ENCODE measurements around the gene MED27.
A peak's percentile ranks its signal among the peaks of the same experiment; 100 is the strongest.

Gene MED27

DNA sequence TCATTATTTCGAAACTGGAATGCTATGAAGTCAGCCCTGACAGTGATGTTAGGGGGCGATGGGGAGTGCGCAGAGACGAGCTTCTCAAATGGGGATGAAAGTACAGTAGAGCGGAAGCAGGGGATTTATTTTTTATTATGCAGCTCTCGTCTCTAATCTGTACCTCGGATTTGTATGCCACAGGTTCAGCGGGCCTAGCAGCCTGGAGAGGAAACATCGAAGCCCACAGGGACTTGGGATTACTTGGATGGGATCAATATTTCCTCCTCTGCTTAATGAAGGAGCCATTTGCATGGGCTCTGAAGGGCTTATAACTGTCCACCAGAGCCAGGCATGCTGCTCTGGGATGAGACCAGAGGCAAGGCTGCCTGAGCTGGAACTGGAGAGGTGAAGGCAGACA, 206.3 kb downstream of the MED27 start:
- no peak overlapping the region for H3K4me3 ChIP-seq (replicated peaks; ENCODE audit: low read depth, low read length)
- no peak for DNase-seq (ENCODE audit: low read depth)
- no peak for TF ChIP-seq CTCF (IDR thresholded peaks at IDR 0.05; ENCODE audit: low read length, missing control alignments)

DNA sequence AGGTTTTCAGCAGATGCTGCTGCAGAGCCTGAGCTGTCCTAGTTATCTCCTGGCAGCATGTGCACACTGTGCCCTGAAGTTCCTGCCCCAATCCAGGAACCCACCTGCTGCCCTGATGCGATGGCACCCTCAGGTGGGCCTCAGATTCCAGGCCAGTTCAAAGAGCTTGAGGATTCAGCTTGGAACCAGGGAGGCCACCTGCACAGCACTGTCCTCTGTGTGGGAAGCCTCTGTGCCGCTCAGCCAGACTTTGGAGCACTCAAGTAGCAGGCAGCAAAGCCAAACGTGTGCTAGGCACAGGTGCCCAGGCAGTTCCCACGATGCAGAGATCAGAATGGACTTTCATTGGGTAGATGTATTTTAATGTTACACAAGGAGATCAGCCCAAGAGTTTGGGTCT, 207.0 kb downstream of the MED27 start:
- no peak for TF ChIP-seq CTCF (IDR thresholded peaks at IDR 0.05; ENCODE audit: low read length, missing control alignments)

DNA sequence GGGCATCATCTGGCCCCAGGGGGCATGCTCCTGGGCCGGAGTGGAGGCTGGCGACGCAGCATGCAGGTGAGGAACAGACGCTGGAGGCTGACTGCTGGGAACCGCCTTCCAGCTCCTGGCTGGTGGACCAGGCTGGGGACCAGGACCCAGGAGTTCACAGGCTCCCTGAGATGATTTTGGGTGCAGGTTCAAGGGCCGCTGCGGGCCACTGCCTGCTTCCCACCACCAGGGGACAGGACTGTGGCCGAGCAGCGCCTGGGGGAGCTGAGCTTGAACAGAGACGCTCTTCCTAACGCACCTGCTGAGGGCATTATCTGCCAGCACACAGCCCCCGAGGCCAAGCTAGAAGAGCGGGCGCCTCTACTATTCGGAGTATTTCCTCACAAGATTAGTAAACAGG, 207.7 kb downstream of the MED27 start:
- peak; percentile 7 for TF ChIP-seq CTCF (IDR thresholded peaks at IDR 0.05; ENCODE audit: low read length, missing control alignments)
- no peak overlapping the region for H3K4me3 ChIP-seq (replicated peaks; ENCODE audit: low read depth, low read length)
- no peak for DNase-seq (ENCODE audit: low read depth)

More for the DNA sequence above, 207.0 kb downstream of the MED27 start:
- DNase-seq (ENCODE audit: low read depth) = no peak
- H3K4me3 ChIP-seq (replicated peaks; ENCODE audit: low read depth, low read length) = no peak overlapping the region

GRCh38 chr9:131870156-131870555, 209.5 kb downstream of the MED27 start:
- H3K4me3 ChIP-seq (replicated peaks; ENCODE audit: low read depth, low read length) = no peak overlapping the region
- no peak for DNase-seq (ENCODE audit: low read depth)
- no peak for TF ChIP-seq CTCF (IDR thresholded peaks at IDR 0.05; ENCODE audit: low read length, missing control alignments)

DNA sequence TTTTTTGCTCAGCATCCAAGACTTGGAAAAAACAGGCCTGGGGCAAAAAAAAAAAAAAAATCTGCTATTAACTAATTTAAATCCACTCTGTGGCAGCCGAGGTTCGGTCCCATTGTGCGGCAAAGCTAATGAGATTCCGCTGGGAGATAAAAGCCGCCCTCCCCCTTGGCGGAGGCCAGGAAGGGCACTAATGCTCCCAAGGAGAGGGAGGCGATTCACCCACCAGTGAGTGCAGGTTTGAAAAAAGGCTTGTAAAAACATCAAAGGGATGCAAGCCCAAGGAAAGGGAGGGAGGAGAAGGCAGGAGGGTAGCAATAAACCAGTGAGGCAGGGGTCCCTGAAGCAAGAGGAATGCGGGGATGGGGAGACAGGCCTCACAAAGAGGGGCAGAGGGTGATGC, 210.3 kb downstream of the MED27 start:
- no peak for DNase-seq (ENCODE audit: low read depth)
- TF ChIP-seq CTCF (IDR thresholded peaks at IDR 0.05; ENCODE audit: low read length, missing control alignments) = no peak
- H3K4me3 ChIP-seq (replicated peaks; ENCODE audit: low read depth, low read length) = no peak overlapping the region

- no peak for TF ChIP-seq CTCF (IDR thresholded peaks at IDR 0.05; ENCODE audit: low read length, missing control alignments)
- H3K4me3 ChIP-seq (replicated peaks; ENCODE audit: low read depth, low read length) = no peak overlapping the region
- DNase-seq (ENCODE audit: low read depth) = no peak
Observed at GRCh38 chr9:131868766-131869165, 210.9 kb downstream of the MED27 start.

GRCh38 chr9:131867611-131868192, 212.0 kb downstream of the MED27 start:
- TF ChIP-seq CTCF (IDR thresholded peaks at IDR 0.05; ENCODE audit: low read length, missing control alignments) = no peak
- no peak for DNase-seq (ENCODE audit: low read depth)
- H3K4me3 ChIP-seq (replicated peaks; ENCODE audit: low read depth, low read length) = no peak overlapping the region

Measured in fibroblast of pulmonary artery (primary cell).